GM23248 (cell line): ENCODE measurements around the gene S100PBP. TPM values are rescaled to one million over a fixed set of nuclear protein-coding genes. Genes with fewer than 3 reads are reported as not detected.
A peak's percentile ranks its signal among the peaks of the same experiment; 100 is the strongest.

Experiments used
- DNase-seq: peaks from one replicate; pipeline ENCODE4 v3.0.0-alpha.2; 2015
- H2AFZ ChIP-seq: fragments of 200-600 bp; sonication (generic); 2 replicates; pipeline ENCODE4 v1.6.1; 2016; ENCODE audit warnings: antibody characterized with exemption
- H3F3A ChIP-seq: fragments of 200-600 bp; sonication (generic); 2 replicates; pipeline ENCODE4 v1.6.1; 2016; ENCODE audit warnings: mild to moderate bottlenecking, antibody characterized with exemption, mixed run types; ENCODE audit not compliant: insufficient read depth
- H3K27ac ChIP-seq: fragments of 200-600 bp; sonication (generic); 2 replicates; pipeline ENCODE4 v1.5.1; 2016; ENCODE audit warnings: mild to moderate bottlenecking
- H3K27me3 ChIP-seq: fragments of 200-600 bp; sonication (generic); replicated peaks from 2 replicates; pipeline ENCODE4 v1.6.1; 2016; ENCODE audit warnings: mild to moderate bottlenecking; ENCODE audit not compliant: insufficient read depth
- H3K36me3 ChIP-seq: fragments of 200-600 bp; sonication (generic); 2 replicates; pipeline ENCODE4 v1.6.1; 2016; ENCODE audit warnings: low read depth, mild to moderate bottlenecking
- H3K4me1 ChIP-seq: fragments of 200-600 bp; sonication (generic); 2 replicates; pipeline ENCODE4 v1.6.1; 2016; ENCODE audit warnings: mild to moderate bottlenecking; ENCODE audit not compliant: insufficient read depth
- H3K4me2 ChIP-seq: fragments of 200-600 bp; sonication (generic); one replicate; pipeline ENCODE4 v1.6.1; 2016; ENCODE audit warnings: mild to moderate bottlenecking; ENCODE audit not compliant: unreplicated experiment
- H3K4me3 ChIP-seq: fragments of 200-600 bp; sonication (generic); 2 replicates; pipeline ENCODE4 v1.5.1; 2016; ENCODE audit warnings: mild to moderate bottlenecking
- H3K79me2 ChIP-seq: fragments of 200-600 bp; sonication (generic); 2 replicates; pipeline ENCODE4 v1.6.1; 2016; ENCODE audit warnings: mild to moderate bottlenecking; ENCODE audit not compliant: insufficient read depth
- H3K9ac ChIP-seq: fragments of 200-600 bp; sonication (generic); 2 replicates; pipeline ENCODE4 v1.6.1; 2016; ENCODE audit warnings: mild to moderate bottlenecking
- H3K9me2 ChIP-seq: fragments of 200-600 bp; sonication (generic); 2 replicates; pipeline ENCODE4 v1.6.1; 2016; ENCODE audit warnings: mixed run types, mild to moderate bottlenecking, moderate library complexity; ENCODE audit not compliant: insufficient read depth
- H3K9me3 ChIP-seq: fragments of 200-600 bp; sonication (generic); one replicate; pipeline ENCODE4 v1.6.1; 2017; ENCODE audit warnings: low read depth
- H4K20me1 ChIP-seq: fragments of 200-600 bp; sonication (generic); 2 replicates; pipeline ENCODE4 v1.6.0; 2016; ENCODE audit not compliant: insufficient read depth
- EZH2 ChIP-seq: fragments of 200-600 bp; sonication (generic); IDR thresholded peaks from 2 replicates; pipeline ENCODE4 v1.6.1; 2018; ENCODE audit warnings: antibody characterized with exemption, mild to moderate bottlenecking; ENCODE audit not compliant: insufficient read depth, poor library complexity, severe bottlenecking
- EZH2phosphoT487 ChIP-seq: fragments of 200-600 bp; sonication (generic); IDR thresholded peaks from 2 replicates; pipeline ENCODE4 v1.6.1; 2018; ENCODE audit warnings: antibody characterized with exemption, moderate library complexity, mild to moderate bottlenecking, low read depth; ENCODE audit not compliant: insufficient read depth
- WGBS, 2 experiments: methylation state at CpG; one replicate each; pipeline ENCODE4 v1.1.6; 2015 to 2017; ENCODE audit warnings: low lambda C conversion rate in 2 of 2, low coverage in 1 of 2; ENCODE audit errors: missing lambda C conversion rate in 2 of 2; 5-methylcytosine and 5-hydroxymethylcytosine counted together
- in situ Hi-C: fragments of 300-500 bp; cut with MboI; formaldehyde crosslinking; loops from 2 replicates; pipeline ENCODE4 v1.15.0; 2020
- polyA plus RNA-seq: library from polyadenylated mRNA; unstranded; fragments of >200 nt; fragmentation: Nextera tagmentation; extraction: Ambion mirVana; gene quantifications from 2 replicates; pipeline ENCODE4 v1.2.1, GENCODE V29; 2016
- total RNA-seq: library from RNA; depleted of rRNA; stranded (reverse); fragments of >200 nt; shearing (Covaris generic); gene quantifications from 2 replicates; pipeline ENCODE4 v1.2.3, GENCODE V29; 2014

Gene S100PBP
- total and polyA plus RNA-seq, 2 experiments from 2014 or later, result 15.7 to 25.2 TPM

GRCh38 chr1:32773018-32773763, 44.3 kb upstream of the S100PBP start:
- H3K4me3 ChIP-seq, result no peak overlapping the region
- TF ChIP-seq EZH2phosphoT487 (no peak), EZH2 (no peak)
- peaks cover 32% of the 10 kb centered on the region; the same call in 1 of the 2 replicates for H3K36me3 ChIP-seq
- H3K9me3 ChIP-seq, result no peaks in the 10 kb centered on the region
- no peaks in the 10 kb centered on the region for H3K79me2 ChIP-seq
- H3K9ac ChIP-seq, result no peak overlapping the region
- H3K27ac ChIP-seq, result no peak overlapping the region
- H3F3A ChIP-seq, result peaks cover 32% of the 10 kb centered on the region
- no peaks in the 10 kb centered on the region for H4K20me1 ChIP-seq
- no peaks in the 10 kb centered on the region for H3K9me2 ChIP-seq
- peaks cover 14% of the 10 kb centered on the region for H3K4me1 ChIP-seq
- H2AFZ ChIP-seq, result no peak overlapping the region
- H3K4me2 ChIP-seq, result no peak overlapping the region
- 65 to 69% methylated on average over 9 of the region's 9 CpGs for WGBS, 2 experiments
- no peaks in the 10 kb centered on the region for H3K27me3 ChIP-seq
- in situ Hi-C loops, result no loop called here
- DNase-seq, result peak; percentile 79

GRCh38 chr1:32773764-32774463, 43.5 kb upstream of the S100PBP start:
- Histone ChIP-seq H3K4me2 (no peak overlapping the region), H2AFZ (no peak overlapping the region), H3K79me2 (no peaks in the 10 kb centered on the region), H3K36me3 (peaks cover 33% of the 10 kb centered on the region; the same call in 1 of the 2 replicates), H3K27me3 (no peaks in the 10 kb centered on the region), H3K4me1 (peaks cover 14% of the 10 kb centered on the region), H3K9me2 (no peaks in the 10 kb centered on the region), H4K20me1 (no peaks in the 10 kb centered on the region), H3K4me3 (no peak overlapping the region), H3F3A (peaks cover 36% of the 10 kb centered on the region), H3K27ac (no peak overlapping the region), H3K9me3 (no peaks in the 10 kb centered on the region), H3K9ac (no peak overlapping the region)
- 91 to 93% methylated on average over 7 of the region's 7 CpGs for WGBS, 2 experiments
- no peak for DNase-seq
- in situ Hi-C loops, result no loop called here
- no peak for TF ChIP-seq EZH2phosphoT487
- TF ChIP-seq EZH2, result no peak

GRCh38 chr1:32774464-32774808, 43.0 kb upstream of the S100PBP start:
- in situ Hi-C loops, result no loop called here
- no peaks in the 10 kb centered on the region for H3K79me2 ChIP-seq

GRCh38 chr1:32774950-32775634, 42.4 kb upstream of the S100PBP start:
- no peak for TF ChIP-seq EZH2
- TF ChIP-seq EZH2phosphoT487, result no peak
- Histone ChIP-seq H3K9ac (peak overlapping the region; percentile 6; the same call in 1 of the 2 replicates), H3K36me3 (peaks cover 45% of the 10 kb centered on the region), H2AFZ (no peak overlapping the region), H3F3A (peaks cover 44% of the 10 kb centered on the region), H3K4me3 (no peak overlapping the region), H3K9me3 (no peaks in the 10 kb centered on the region), H3K79me2 (no peaks in the 10 kb centered on the region), H3K27ac (peak overlapping the region; percentile 45), H3K9me2 (no peaks in the 10 kb centered on the region), H3K4me1 (peaks cover 14% of the 10 kb centered on the region), H3K27me3 (no peaks in the 10 kb centered on the region), H4K20me1 (no peaks in the 10 kb centered on the region), H3K4me2 (peak overlapping the region; percentile 5)
- in situ Hi-C loops, result no loop called here
- peak; percentile 63 for DNase-seq
- 28 to 32% methylated on average over 2 of the region's 2 CpGs for WGBS, 2 experiments

More at GRCh38 chr1:32774464-32774808, 43.0 kb upstream of the S100PBP start:
- no peak for TF ChIP-seq EZH2
- no peak for TF ChIP-seq EZH2phosphoT487
- H3K4me3 ChIP-seq, result no peak overlapping the region
- H3F3A ChIP-seq, result peaks cover 38% of the 10 kb centered on the region
- no peak overlapping the region for H3K4me2 ChIP-seq
- no peak overlapping the region for H3K27ac ChIP-seq
- no peaks in the 10 kb centered on the region for H3K9me3 ChIP-seq
- no peak overlapping the region for H2AFZ ChIP-seq
- no peaks in the 10 kb centered on the region for H3K27me3 ChIP-seq
- H3K36me3 ChIP-seq, result peaks cover 38% of the 10 kb centered on the region; the same call in 1 of the 2 replicates
- no peaks in the 10 kb centered on the region for H4K20me1 ChIP-seq
- no peaks in the 10 kb centered on the region for H3K9me2 ChIP-seq
- no peak for DNase-seq
- H3K9ac ChIP-seq, result no peak overlapping the region
- H3K4me1 ChIP-seq, result peaks cover 14% of the 10 kb centered on the region
